Stimulated activated CD8-positive, alpha-beta memory T cell treated with anti-CD3 and anti-CD28 coated beads, Interleukin-15, amount 100 ng/mL, for 24 hours (primary cell): Measurements from ENCODE around the gene MYEOV.

Experiments used
- DNase-seq: peaks from one replicate; pipeline ENCODE4 v3.0.0-alpha.2; 2020; ENCODE audit warnings: low read depth

The MYEOV gene

DNA sequence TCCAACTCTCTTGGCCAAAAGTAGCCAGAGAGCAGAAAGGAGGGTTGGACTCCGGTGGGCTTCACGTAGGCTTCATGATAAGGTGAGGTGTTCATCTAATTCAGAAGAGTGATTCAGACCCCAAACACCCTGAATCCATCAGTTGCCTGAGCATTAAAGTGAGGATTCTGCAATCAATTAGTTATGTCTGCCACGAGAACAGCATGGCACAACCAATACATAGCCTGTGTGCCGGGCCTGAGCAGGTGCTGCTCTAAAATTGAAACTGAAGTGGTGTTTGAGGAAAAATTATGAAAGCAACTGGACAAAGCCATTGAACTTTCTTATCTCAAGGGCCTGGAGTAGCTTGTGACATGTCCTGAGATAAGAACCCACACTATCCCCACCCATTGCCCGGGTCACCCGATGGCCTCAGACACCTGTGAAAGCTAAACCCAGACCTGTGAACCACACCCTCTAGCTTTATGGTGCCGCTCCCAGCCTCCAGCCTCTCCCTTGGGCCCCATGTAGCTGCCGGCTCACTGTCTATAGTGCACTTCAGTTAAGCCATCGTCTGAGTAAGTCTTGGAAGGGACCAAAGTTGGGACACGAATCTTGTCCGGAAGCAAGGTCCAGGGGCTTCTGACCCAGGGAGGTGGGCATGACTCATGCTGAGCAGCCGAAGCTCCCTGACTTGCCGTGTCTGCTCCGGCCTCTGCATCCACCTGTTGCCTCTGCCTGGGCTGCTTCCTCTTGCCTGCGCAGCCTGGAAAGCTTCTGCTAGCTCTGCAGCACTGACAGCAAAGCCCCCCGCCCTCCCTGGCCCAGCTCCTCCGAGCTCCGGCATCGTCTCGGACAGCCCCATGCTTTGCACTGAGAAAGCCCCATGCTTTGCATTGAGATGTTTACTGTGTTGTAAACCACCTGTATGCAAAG, 5.7 kb upstream of the MYEOV start:
- DNase-seq: no peak

DNA sequence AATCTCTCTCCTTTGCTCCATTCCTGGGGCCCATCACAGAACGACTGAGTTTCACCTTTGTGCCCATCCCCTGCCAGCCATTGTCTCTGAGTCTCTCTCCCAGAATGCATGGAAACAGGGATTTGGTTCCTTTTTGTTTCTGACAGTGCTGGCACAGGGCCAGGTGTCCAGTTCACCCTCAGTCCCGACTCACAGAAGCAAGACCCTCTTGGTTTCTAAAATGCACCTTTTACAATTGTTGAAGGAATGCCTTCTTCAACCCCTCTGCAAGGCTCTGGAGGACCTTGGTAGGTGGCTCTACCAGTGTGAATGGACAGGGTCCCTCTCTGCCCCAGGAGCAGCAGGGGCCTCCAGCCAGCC, 5.1 kb upstream of the MYEOV start:
- no peak for DNase-seq

GRCh38 chr11:69290806-69291205, 3.1 kb upstream of the MYEOV start:
- DNase-seq: no peak

DNA sequence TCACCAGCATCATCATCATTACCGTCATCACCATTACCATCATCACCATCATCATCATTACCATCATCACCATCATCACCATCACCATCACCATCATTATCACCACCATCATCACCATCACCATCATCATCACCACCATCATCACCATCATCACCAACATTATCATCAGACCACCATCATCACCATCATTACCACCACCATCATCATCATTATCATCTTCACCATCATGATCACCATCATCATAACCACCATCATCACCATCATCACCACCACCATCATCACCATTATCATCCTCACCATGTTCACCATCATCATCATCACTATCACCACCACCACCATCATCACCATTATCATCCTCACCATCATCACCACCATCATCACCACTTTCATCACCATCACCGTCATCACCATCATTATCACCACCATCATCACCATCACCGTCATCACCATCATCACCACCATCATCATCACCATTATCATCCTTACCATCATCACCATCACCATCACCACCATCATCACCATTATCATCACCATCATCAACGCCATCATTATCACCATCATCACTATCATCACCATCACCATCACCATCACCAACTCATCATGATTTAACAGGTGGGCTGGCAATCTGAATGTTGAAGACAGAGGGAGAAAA, 2.4 kb upstream of the MYEOV start:
- DNase-seq: no peak

GRCh38 chr11:69292221-69292648, 1.7 kb upstream of the MYEOV start:
- peak; percentile 33 for DNase-seq

DNA sequence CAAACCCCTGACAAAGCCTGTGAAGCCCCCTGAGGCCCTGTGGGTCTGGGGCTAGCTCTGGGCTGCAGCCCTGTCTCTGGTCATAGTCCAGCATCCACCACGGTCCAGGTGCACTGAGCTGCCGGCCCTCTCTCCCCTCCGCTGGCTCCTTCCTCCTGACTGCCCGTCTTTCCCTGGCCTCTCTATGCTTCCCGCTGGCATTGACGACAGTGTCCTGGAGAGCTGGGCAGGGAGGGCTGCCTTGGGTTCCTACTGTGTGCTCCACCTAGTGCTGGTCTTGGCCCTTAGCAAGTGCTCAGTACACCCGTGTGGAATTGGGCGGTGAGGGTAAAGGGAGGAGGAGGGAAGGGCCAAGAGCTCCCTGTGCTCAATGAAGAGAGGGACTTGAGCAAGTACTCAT, 868 bp upstream of the MYEOV start:
- DNase-seq: no peak

GRCh38 chr11:69294571-69295078, 670 bp downstream of the MYEOV start:
- DNase-seq: no peak

DNA sequence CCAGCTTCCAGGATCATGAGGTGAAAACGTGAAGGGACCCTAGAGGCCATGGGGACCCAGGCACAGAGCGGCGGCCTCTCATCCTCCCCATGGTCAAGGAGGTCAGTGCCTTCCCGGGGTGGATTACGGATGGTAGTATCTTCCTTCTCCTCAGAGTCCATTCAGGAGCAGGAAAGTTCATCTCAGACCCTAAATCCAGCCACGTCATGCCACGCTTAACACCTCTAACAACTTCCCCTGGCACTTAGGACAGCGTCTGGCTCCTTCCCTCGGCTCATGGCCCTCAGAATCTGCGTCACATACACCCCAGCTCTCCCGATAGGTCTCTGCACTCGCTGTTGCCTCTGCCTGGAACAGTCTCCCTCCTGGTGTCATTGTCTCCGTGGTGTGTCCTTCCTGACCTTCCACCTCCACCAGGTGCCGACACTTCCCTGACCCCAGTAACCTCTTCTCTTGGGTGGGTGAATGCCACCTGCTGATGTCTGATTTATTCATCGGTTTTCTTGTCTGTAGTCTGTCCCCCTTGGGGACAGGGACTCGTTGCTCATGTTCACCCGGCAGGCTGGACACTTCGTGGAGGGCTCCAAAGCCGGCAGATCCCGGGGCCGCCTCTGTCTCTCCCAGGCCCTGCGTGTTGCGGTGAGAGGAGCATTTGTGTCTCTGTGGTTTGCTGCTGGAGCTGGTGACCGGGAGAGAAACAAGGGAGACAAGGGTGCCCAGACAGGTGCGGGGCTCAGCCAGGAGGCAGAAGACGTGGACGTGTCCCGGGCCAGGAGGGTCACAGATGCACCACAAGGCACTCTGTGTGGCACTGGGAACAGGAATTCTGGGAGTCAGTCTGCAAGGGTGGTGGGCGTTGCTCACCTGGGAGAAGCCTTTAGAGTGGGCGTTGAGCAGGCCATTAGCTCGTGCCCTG, 1.4 kb downstream of the MYEOV start:
- no peak for DNase-seq

DNA sequence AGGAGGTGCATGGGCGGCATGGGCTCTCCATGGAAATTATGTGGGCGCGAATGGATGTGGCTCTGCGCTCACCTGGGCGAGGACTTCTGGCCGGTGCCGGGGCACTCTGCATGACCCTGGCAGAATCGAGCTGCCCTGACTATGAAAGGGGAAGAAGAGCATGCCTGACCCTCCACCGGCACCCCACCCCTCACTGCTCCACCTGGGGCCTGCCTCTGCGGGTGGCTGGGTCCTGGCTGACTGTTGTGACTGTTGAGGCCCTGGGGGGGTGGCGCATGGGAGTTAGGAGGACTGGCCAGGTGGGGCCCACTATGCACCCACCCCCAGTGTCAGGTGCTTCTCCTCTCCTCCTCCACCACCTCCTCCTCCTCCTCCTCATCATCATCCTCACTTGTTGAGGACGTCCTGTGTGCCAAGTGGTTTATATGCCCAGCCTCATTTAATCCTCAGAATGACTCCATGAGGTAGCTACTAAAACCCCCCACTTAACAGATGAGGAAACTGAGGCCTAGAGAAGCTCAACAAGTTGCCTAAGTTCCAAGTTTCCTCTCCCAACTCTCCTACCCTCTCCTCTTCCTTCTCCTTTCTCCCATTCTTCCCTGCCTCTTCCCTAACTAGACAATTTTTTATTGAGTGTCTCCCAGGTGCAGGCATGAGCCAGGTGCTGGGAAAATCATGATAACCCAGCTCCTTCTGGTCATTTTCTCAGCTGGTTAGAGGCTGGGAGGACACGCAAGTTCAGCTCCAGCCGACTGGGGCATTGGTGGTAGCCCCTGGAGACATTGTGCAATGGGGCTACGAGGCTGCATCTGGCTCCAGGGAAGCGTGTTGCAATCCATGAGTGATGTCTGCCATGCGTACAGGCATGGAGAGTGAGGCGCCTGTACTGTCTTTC, 2.3 kb downstream of the MYEOV start:
- no peak for DNase-seq

DNA sequence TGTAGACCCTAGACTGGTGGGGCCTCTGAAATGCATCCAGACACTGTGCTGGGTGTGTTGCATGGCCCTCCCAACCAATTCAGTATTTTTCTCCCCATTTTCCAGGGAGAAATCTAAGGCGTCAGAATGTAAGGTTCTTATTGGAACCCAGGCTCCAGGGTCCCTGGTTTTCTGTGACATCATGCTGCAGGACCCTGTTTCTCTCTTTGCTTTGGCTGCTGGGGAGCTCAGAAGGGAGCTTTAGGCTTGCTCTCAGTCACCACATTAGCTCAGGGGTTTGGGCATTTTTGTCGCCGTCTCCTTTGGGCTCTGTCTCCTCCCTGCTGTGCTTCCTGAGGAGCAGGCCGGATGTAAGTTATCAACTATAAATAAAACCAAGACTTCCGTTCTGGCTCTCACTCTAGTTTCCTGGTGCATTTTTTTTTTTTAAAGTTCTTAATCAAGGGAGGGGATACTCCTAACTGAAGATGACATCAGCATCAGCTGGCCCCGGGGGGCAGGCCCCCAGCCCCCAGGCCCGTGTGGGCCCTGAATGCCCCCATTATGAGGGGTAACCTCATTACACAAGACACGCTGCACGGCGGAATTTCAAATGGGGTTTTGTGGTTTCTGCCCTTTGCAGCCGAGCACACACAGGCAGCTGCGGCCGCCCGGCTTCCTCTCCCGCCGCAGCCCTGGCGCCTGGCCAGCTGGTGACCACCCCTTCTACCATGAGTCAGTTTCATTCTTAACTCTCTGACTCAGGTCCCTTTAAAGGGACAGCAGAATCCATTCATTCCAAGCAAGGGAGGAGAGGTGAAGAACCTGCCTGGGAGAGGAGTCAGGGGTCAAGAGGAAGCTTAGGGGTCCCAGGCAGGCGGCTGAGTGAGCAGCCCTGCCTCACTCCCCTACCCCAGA, 3.2 kb downstream of the MYEOV start:
- peak; percentile 73 for DNase-seq

GRCh38 chr11:69297787-69298266, 3.9 kb downstream of the MYEOV start:
- no peak for DNase-seq

GRCh38 chr11:69298267-69299022, 4.5 kb downstream of the MYEOV start:
- DNase-seq: no peak

- no peak for DNase-seq
Observed at GRCh38 chr11:69299023-69299461, 5.1 kb downstream of the MYEOV start.

DNA sequence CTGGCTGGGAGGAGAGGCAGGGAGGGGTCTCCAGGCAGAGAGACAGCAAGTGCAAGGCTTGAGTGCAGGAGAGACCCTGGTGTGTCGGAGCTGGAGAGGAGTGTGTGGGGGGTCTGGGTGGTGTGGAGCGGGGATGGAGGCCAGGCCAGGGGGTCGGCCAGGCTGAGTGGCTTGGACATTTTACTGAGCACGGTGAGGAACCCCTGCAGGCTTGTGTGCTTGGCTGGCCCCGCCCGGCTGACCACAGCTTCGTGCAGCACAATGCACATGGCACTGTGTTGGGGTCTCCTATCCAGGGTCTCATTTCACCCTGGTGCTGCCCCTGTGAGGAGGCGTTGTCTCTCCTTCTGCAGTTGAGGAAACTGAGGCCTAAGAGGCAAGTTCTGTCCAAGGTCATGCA, 5.6 kb downstream of the MYEOV start:
- no peak for DNase-seq

- no peak for DNase-seq
Observed at GRCh38 chr11:69300120-69301060, 6.4 kb downstream of the MYEOV start.

DNA sequence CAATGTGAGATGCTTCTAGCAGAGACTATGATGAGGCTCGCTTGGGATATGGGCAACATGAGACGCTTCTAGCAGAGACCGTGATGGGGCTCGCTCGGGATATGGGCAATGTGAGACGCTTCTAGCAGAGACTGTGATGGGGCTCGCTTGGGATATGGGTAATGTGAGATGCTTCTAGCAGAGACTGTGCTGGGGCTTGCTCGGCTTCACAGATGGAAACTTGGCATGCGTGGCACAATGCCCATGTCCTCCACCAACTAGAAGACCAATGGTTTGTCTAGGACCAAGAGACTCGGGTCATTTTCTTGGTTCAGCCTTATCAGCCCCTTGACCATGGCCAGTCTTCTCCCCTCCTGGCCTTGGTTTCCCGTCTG, 7.1 kb downstream of the MYEOV start:
- no peak for DNase-seq

- DNase-seq: no peak
Observed at GRCh38 chr11:69301455-69302401, 7.8 kb downstream of the MYEOV start.
